ENCODE results near the gene ALDH2. TPM values are rescaled to one million over a fixed set of nuclear protein-coding genes. Genes with fewer than 3 reads are reported as not detected.

Gene ALDH2
- total and polyA plus RNA-seq, 12 donors: 52.2 to 536 (median 338) TPM

DNA sequence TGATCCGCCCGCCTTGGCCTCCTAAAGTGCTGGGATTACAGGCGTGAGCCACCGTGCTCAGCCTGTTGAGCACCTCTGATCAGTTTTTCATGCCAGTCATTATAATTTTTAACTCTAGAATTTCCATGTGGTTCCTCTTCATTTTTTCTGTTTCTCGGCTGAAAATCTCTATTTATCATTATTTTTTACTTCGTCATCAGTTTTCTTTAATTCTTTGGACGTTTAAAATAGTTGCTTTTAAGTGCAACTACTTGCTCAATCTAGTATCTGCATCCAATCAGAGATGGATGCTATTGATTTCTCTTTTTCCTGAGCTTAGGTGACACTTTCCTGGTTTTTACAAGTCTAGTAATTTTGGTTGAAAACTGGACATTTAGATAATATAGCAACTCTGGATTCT is 92.0 kb downstream of the ALDH2 start:
- Histone ChIP-seq H3K36me3 (replicated peaks in 1 of 2) (no peaks in the 10 kb centered on the region), H3K4me3 (no peak overlapping the region), H3K27ac (no peak overlapping the region), H3K9me3 (replicated peaks in 1 of 3) (no peaks in the 10 kb centered on the region), H3K4me1 (replicated peaks in 1 of 2) (no peaks in the 10 kb centered on the region), H3K27me3 (no peaks in the 10 kb centered on the region)
- DNase-seq: no peak
- TF ChIP-seq, protein P1, sequence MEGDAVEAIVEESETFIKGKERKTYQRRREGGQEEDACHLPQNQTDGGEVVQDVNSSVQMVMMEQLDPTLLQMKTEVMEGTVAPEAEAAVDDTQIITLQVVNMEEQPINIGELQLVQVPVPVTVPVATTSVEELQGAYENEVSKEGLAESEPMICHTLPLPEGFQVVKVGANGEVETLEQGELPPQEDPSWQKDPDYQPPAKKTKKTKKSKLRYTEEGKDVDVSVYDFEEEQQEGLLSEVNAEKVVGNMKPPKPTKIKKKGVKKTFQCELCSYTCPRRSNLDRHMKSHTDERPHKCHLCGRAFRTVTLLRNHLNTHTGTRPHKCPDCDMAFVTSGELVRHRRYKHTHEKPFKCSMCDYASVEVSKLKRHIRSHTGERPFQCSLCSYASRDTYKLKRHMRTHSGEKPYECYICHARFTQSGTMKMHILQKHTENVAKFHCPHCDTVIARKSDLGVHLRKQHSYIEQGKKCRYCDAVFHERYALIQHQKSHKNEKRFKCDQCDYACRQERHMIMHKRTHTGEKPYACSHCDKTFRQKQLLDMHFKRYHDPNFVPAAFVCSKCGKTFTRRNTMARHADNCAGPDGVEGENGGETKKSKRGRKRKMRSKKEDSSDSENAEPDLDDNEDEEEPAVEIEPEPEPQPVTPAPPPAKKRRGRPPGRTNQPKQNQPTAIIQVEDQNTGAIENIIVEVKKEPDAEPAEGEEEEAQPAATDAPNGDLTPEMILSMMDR (IDR thresholded peaks at IDR 0.05): no peak
- TF ChIP-seq POLR2A (IDR thresholded peaks at IDR 0.05): no peak
- 92 to 95% (median 95%) methylated on average over 7 of the region's 7 CpGs for WGBS, 4 donors
- intact Hi-C loops (cut with DNase I): no loop called here

DNA sequence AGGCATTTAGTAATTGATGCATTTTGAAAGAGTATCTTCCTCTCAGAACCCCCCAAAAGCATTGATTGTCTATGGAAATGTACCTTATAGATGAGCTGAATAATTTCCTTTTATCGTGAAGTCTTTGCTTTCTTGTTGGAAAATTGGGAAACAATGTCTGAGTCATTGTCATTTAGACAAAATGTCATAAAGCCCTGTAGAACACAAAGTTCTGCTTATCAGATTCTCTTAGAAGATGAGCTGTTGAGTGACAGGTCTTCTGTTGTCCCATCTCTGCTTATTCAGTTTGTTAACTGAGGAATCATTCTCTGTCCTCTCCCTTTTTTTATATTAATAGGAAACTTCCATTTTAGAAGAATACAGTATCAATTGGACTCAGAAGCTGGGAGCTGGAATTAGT is 98.2 kb downstream of the ALDH2 start:
- intact Hi-C loops (cut with DNase I): no loop called here
- WGBS, 4 donors: 35 to 57% (median 46%) methylated on average over 1 of the region's 1 CpG
- H3K36me3 ChIP-seq (replicated peaks in 1 of 2): peaks cover 0 to 35% of the 10 kb centered on the region in 2 donors

More for the DNA sequence above, 98.2 kb downstream of the ALDH2 start:
- Histone ChIP-seq H3K4me1 (replicated peaks in 1 of 2) (peaks cover 12 to 18% of the 10 kb centered on the region in 2 donors), H3K27ac (peak overlapping the region in 1 of 5 donors; percentile 15), H3K9me3 (replicated peaks in 1 of 3) (no peaks in the 10 kb centered on the region), H3K4me3 (no peak overlapping the region), H3K27me3 (no peaks in the 10 kb centered on the region)
- no peak for TF ChIP-seq POLR2A (IDR thresholded peaks at IDR 0.05)
- TF ChIP-seq, protein P1 (IDR thresholded peaks at IDR 0.05): no peak
- DNase-seq: no peak

Small RNA genes within 50 kb of the gene (microRNA-seq; reads per million reads assigned to microRNA genes)
- gene MIR6761: 0.85 to 2.3 (median 1.3) reads per million in 3 donors

Small RNA genes within 50 kb of the gene (small RNA-seq; reads per million reads assigned to genes)
- 0.25 to 0.71 reads per million in 2 donors for gene MIR6761

Other genes starting within 250 kb of the ALDH2 start
- gene ATXN2, start 167.6 kb upstream of the ALDH2 start, total RNA-seq: 100 to 1,000 TPM in 1 of 9 donors, 10 to 100 TPM in 8; 31.0 to 241 (median 57.8) TPM
- gene ATXN2, start 167.6 kb upstream of the ALDH2 start, polyA plus RNA-seq: 10 to 100 TPM; 41.5 to 60.7 (median 56.7) TPM
- 10 to 100 TPM; 13.6 to 25.3 (median 20.4) TPM for gene BRAP, start 81.0 kb upstream of the ALDH2 start, total RNA-seq
- 10 to 100 TPM in 2 of 3 donors, 1 to 10 TPM in 1; 8.6 to 31.0 (median 10.7) TPM for gene BRAP, start 81.0 kb upstream of the ALDH2 start, polyA plus RNA-seq
- gene ACAD10, start 80.9 kb upstream of the ALDH2 start, total RNA-seq: 10 to 100 TPM; 22.0 to 65.5 (median 41.9) TPM
- gene ACAD10, start 80.9 kb upstream of the ALDH2 start, polyA plus RNA-seq: 10 to 100 TPM; 14.7 to 57.0 (median 31.0) TPM
- 10 to 100 TPM; 33.9 to 62.1 (median 49.2) TPM for gene MAPKAPK5, start 75.3 kb downstream of the ALDH2 start, total RNA-seq
- gene MAPKAPK5, start 75.3 kb downstream of the ALDH2 start, polyA plus RNA-seq: 10 to 100 TPM; 13.8 to 46.2 (median 14.0) TPM
- 10 to 100 TPM in 8 of 9 donors, 1 to 10 TPM in 1; 10.0 to 32.4 (median 21.6) TPM for gene TMEM116, start 246.2 kb downstream of the ALDH2 start, total RNA-seq
- 10 to 100 TPM in 2 of 3 donors, 1 to 10 TPM in 1; 6.3 to 17.4 (median 13.3) TPM for gene TMEM116, start 246.2 kb downstream of the ALDH2 start, polyA plus RNA-seq
- 100 to 1,000 TPM in 4 of 9 donors, 10 to 100 TPM in 5; 73.2 to 141 (median 99.4) TPM for gene ERP29, start 246.5 kb downstream of the ALDH2 start, total RNA-seq
- 100 to 1,000 TPM in 1 of 3 donors, 10 to 100 TPM in 2; 68.5 to 133 (median 83.3) TPM for gene ERP29, start 246.5 kb downstream of the ALDH2 start, polyA plus RNA-seq

Measured in adrenal gland (tissue), 12 donors.